Calu3 (cell line): Measurements from ENCODE around the gene CDC34. TPM values are rescaled to one million over a fixed set of nuclear protein-coding genes. Genes with fewer than 3 reads are reported as not detected.
A peak's percentile ranks its signal among the peaks of the same experiment; 100 is the strongest.
"Not testable (repeated sequence)": the region's sequence is repeated elsewhere in the genome, so short reads cannot be mapped to it uniquely, and the experiment has no call there.

ENCODE experiments used
- BruUV-seq: library from RNA; stranded (reverse); fragments of 400-500 nt; replicated peaks from 2 replicates; lab custom pipeline; 2021; lab: Mats Ljungman, UMichigan
- CTCF ChIA-PET: fragments of 300-600 bp; sonication (Branson Sonifier 250); formaldehyde crosslinking; loops from one replicate; lab custom pipeline; 2022; ENCODE audit warnings: antibody characterized with exemption; lab: Charles Lee
- DNase-seq: peaks from one replicate; pipeline ENCODE4 v3.0.0; 2022
- H3K27ac Mint-ChIP-seq: one replicate; pipeline ENCODE4 v1.8.0; 2022; ENCODE audit warnings: mixed read lengths; ENCODE audit not compliant: unreplicated experiment
- H3K27me3 Mint-ChIP-seq: one replicate; pipeline ENCODE4 v1.8.0; 2022; ENCODE audit warnings: mixed read lengths; ENCODE audit not compliant: unreplicated experiment
- H3K36me3 Mint-ChIP-seq: one replicate; pipeline ENCODE4 v1.8.0; 2022; ENCODE audit warnings: mild to moderate bottlenecking, moderate library complexity, mixed read lengths; ENCODE audit not compliant: insufficient read depth, unreplicated experiment
- H3K4me1 Mint-ChIP-seq: one replicate; pipeline ENCODE4 v1.8.0; 2022; ENCODE audit warnings: mild to moderate bottlenecking, low read depth, mixed read lengths; ENCODE audit not compliant: unreplicated experiment
- H3K4me3 Mint-ChIP-seq: one replicate; pipeline ENCODE4 v1.8.0; 2022; ENCODE audit warnings: mild to moderate bottlenecking, low read depth, moderate library complexity, mixed read lengths; ENCODE audit not compliant: unreplicated experiment
- H3K9me3 Mint-ChIP-seq: one replicate; pipeline ENCODE4 v1.8.0; 2022; ENCODE audit warnings: low read depth, mixed read lengths; ENCODE audit not compliant: unreplicated experiment
- intact Hi-C: fragments of 100-400 bp; cut with micrococcal nuclease; formaldehyde crosslinking; loops from one replicate; pipeline ENCODE4 v1.10.0; 2022; ENCODE audit not compliant: unreplicated experiment
- total RNA-seq: library from RNA; stranded (reverse); gene quantifications from 2 replicates; pipeline ENCODE4 v1.2.3, GENCODE V29; 2022
- TF ChIP-seq, protein P1 (sequence below): fragments of 200-600 bp; IDR thresholded peaks from one replicate; pipeline ENCODE4 v1.8.0; 2022; ENCODE audit warnings: antibody characterized with exemption; ENCODE audit not compliant: unreplicated experiment

The CDC34 gene
- total RNA-seq, 1 experiment from 2014 or later, result 50.6 TPM

DNA sequence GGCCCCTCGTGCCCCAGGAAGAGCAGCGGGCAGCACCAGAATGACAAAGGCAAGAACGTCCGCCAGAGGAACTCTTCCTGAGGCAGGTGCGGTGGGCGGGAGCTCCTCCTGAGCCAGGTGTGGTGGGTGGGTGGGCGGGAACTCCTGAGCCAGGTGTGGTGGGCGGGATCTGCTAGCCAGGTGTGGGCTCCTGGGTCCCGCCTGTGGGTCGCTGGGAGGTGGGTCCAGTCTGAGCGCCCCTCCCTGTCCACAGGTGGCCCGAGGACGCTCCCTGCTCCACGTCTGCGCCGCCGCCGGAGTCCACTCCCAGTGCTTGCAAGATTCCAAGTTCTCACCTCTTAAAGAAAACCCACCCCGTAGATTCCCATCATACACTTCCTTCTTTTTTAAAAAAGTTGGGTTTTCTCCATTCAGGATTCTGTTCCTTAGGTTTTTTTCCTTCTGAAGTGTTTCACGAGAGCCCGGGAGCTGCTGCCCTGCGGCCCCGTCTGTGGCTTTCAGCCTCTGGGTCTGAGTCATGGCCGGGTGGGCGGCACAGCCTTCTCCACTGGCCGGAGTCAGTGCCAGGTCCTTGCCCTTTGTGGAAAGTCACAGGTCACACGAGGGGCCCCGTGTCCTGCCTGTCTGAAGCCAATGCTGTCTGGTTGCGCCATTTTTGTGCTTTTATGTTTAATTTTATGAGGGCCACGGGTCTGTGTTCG lies 51.1 kb downstream of the CDC34 start:
- no peak overlapping the region for H3K27ac Mint-ChIP-seq
- no peak overlapping the region for H3K4me3 Mint-ChIP-seq
- BruUV-seq, result no TSS peak
- H3K27me3 Mint-ChIP-seq, result no peaks in the 10 kb centered on the region
- no peak for DNase-seq
- peaks cover 18% of the 10 kb centered on the region for H3K36me3 Mint-ChIP-seq
- CTCF ChIA-PET, result no interaction called here
- intact Hi-C loops, result no loop called here
- TF ChIP-seq, protein P1, sequence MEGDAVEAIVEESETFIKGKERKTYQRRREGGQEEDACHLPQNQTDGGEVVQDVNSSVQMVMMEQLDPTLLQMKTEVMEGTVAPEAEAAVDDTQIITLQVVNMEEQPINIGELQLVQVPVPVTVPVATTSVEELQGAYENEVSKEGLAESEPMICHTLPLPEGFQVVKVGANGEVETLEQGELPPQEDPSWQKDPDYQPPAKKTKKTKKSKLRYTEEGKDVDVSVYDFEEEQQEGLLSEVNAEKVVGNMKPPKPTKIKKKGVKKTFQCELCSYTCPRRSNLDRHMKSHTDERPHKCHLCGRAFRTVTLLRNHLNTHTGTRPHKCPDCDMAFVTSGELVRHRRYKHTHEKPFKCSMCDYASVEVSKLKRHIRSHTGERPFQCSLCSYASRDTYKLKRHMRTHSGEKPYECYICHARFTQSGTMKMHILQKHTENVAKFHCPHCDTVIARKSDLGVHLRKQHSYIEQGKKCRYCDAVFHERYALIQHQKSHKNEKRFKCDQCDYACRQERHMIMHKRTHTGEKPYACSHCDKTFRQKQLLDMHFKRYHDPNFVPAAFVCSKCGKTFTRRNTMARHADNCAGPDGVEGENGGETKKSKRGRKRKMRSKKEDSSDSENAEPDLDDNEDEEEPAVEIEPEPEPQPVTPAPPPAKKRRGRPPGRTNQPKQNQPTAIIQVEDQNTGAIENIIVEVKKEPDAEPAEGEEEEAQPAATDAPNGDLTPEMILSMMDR, result no peak
- H3K4me1 Mint-ChIP-seq, result no peaks in the 10 kb centered on the region
- H3K9me3 Mint-ChIP-seq, result no peaks in the 10 kb centered on the region

DNA sequence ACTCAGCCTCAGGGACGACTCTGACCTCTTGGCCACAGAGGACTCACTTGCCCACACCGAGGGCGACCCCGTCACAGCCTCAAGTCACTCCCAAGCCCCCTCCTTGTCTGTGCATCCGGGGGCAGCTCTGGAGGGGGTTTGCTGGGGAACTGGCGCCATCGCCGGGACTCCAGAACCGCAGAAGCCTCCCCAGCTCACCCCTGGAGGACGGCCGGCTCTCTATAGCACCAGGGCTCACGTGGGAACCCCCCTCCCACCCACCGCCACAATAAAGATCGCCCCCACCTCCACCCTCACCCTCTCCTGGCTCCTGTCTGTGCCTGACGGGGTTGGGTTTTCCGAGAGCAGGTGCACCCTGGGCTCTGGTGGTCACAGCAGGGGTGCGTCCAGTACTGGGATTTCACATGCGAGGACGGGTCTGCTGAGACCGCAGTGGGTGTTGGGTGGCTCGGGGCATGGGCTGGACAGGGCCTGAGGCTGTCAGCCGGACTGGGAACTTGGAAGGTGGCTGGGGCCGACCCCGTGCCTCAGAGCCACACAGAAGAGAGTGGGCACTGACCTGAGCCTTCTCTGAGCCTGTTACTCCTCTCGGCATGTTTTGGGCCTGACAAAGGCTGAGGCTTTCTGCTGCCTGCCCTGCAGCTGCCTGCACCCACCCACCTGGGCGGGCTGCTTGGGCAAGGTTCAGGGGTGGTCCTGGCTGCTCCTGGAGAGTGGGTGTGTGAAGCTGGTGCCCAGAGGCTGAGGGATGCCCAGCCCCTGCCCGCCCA lies 51.8 kb downstream of the CDC34 start:
- TF ChIP-seq, protein P1, result no peak
- H3K9me3 Mint-ChIP-seq, result no peaks in the 10 kb centered on the region

DNA sequence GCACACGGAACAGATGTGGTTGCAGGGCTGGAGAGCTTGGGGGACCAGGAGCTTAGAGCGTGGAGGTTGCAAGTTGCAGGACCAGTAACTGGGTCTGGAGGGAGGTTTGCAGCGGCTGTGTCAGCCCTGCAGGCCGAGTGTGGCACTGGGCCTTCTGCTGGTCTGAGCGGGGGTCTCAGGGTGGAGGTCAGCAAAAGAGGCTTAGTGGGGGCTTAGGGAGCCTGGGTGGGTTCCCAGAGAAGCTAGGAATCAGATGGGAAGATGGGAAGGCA lies 52.3 kb downstream of the CDC34 start:
- BruUV-seq, result no TSS peak
- peak overlapping the region; percentile 62 for H3K27ac Mint-ChIP-seq
- H3K4me1 Mint-ChIP-seq, result no peaks in the 10 kb centered on the region
- no peaks in the 10 kb centered on the region for H3K27me3 Mint-ChIP-seq
- peak overlapping the region; percentile 13 for H3K4me3 Mint-ChIP-seq
- peaks cover 18% of the 10 kb centered on the region for H3K36me3 Mint-ChIP-seq
- no peak for DNase-seq
- CTCF ChIA-PET, result interaction anchor here (0.6 kb wide), 1 partner anchor 235 kb away, joined by 7 read pairs; no protein-coding TSS in a partner anchor
- H3K9me3 Mint-ChIP-seq, result no peaks in the 10 kb centered on the region
- intact Hi-C loops, result no loop called here
- TF ChIP-seq, protein P1, result no peak

More for the DNA sequence above, 51.8 kb downstream of the CDC34 start:
- no peak for DNase-seq
- Mint-ChIP-seq H3K27me3 (no peaks in the 10 kb centered on the region), H3K4me1 (no peaks in the 10 kb centered on the region), H3K4me3 (peak overlapping the region; percentile 13), H3K36me3 (peaks cover 18% of the 10 kb centered on the region), H3K27ac (peak overlapping the region; percentile 62)
- intact Hi-C loops, result no loop called here
- BruUV-seq, result TSS peak; percentile 99
- CTCF ChIA-PET, result interaction anchor here (0.6 kb wide), 1 partner anchor 235 kb away, joined by 7 read pairs; no protein-coding TSS in a partner anchor

DNA sequence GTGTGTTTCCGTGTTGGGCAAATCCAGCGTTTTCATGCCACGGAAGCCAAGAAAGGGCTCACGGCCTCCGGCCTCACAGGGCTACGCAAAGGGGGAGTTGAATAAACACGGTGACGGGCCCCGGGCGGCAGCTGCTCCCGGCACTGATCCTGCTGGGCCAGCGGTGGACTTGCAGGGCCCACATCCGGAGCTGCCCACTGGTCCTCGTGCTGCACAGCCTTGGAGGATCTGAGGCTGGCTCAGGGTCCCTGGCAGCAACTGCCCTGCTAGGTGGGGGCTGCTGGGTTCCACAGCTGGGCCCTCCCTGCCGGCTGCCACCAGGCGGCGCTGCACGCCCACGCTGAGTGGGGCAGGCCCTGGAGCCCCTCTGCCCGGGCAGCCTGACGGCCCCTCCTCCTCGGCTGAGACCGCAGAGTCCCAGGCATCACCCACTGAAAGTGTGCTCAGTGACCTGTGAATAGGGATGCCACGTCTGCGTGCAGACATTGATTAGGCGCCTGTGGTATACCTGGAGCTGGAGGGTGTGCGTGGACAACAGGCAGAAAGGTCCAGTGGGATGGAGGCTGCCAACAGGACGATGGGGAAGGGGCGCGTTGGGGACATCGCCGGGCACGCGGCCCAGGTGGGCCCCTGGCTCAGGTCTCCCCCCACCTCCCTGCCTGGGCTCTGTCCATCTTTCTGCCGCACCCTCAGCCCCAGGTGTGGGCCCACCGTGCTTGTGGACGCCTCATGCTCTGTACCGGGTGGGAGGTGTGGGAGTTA lies 52.9 kb downstream of the CDC34 start:
- H3K4me3 Mint-ChIP-seq, result peak overlapping the region; percentile 13
- intact Hi-C loops, result no loop called here
- no TSS peak for BruUV-seq

DNA sequence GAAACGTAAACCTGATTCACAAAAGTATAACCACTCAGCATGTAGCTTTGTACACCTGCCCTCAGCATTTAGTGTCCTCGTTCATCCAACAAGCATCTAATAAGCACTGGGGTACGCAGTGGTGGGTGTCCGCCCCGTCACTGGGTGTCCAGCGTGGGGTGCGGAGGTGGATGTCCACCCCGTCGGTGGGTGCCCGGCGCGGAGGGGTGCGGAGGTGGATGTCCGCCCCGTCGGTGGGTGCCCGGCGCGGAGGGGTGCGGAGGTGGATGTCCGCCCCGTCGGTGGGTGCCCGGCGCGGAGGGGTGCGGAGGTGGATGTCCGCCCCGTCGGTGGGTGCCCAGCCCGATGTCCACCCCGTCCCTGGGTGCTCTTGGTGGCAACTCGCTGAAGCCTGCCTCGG lies 53.6 kb downstream of the CDC34 start:
- H3K9me3 Mint-ChIP-seq, CTCF ChIA-PET, H3K4me1 Mint-ChIP-seq, BruUV-seq, H3K27me3 Mint-ChIP-seq, DNase-seq, H3K4me3 Mint-ChIP-seq, intact Hi-C loops, H3K27ac Mint-ChIP-seq: not testable (repeated sequence)
- peaks cover 18% of the 10 kb centered on the region for H3K36me3 Mint-ChIP-seq

More for the DNA sequence above, 52.9 kb downstream of the CDC34 start:
- TF ChIP-seq, protein P1, result peak; percentile 70
- peaks cover 18% of the 10 kb centered on the region for H3K36me3 Mint-ChIP-seq
- CTCF ChIA-PET, result no interaction called here
- no peaks in the 10 kb centered on the region for H3K4me1 Mint-ChIP-seq
- H3K27me3 Mint-ChIP-seq, result no peaks in the 10 kb centered on the region
- H3K9me3 Mint-ChIP-seq, result no peaks in the 10 kb centered on the region
- peak; percentile 63 for DNase-seq
- H3K27ac Mint-ChIP-seq, result peak overlapping the region; percentile 62
